NCI-H1436 (cell line): Measurements from ENCODE around the gene ZNF146.
"Not testable (repeated sequence)": the region's sequence is repeated elsewhere in the genome, so short reads cannot be mapped to it uniquely, and the experiment has no call there.

Experiments used
- DNase-seq: peaks from one replicate; lab custom pipeline; 2025; lab: John Stamatoyannopoulos, UW

The ZNF146 gene

DNA sequence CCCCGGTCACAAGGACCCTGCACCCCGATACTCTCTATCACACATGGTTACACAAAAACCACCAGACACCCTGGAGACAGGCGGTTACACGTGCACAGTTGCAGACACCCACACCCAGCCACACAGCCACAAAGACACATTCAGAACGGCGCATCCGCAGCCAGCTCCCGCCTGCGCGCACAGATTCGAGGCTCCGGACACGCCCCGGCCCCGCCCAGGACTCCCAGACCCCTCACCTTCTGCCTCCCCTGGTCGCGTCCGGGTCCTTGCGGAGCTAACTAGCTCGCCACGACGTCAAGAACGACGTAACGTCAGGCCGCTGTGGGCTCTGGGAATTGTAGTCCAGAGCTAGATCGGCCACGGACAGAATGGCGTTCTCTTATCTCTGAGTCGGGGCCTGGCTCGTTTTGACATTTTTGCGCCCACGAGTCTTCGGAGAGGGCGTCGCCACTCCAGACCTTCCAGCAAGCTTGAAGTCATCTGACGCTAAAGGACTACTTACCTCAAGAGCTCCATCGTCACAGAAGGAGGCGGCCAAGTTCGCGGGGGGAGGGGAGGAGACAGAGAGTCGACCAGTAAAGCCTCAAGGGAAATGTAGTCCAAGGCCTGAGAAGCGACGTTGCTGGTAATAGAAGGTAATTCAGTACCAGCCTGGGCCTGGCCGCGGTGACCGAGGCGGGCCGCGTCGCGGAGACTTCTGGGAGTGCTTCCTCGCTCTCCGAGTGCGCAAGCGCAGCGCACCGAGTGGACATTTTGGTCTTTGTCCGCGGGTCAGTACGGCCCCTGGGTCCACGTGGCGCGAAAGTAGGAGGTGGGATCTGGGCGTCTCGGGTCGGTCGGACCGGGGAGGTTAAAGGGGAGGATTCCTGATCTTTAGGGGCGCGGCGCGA, at the start of gene ZNF146, which contains the start of gene ZNF565:
Gene ZNF146, plus strand, starts transcription at position 721 of the 890 bp plus-strand sequence. CDS start 21,335 bp downstream, outside the sequence.
Gene ZNF565, minus strand, starts transcription at position 280 of the 890 bp plus-strand sequence. CDS start 12,680 bp downstream, outside the sequence.
- DNase-seq, result peak; percentile 96

DNA sequence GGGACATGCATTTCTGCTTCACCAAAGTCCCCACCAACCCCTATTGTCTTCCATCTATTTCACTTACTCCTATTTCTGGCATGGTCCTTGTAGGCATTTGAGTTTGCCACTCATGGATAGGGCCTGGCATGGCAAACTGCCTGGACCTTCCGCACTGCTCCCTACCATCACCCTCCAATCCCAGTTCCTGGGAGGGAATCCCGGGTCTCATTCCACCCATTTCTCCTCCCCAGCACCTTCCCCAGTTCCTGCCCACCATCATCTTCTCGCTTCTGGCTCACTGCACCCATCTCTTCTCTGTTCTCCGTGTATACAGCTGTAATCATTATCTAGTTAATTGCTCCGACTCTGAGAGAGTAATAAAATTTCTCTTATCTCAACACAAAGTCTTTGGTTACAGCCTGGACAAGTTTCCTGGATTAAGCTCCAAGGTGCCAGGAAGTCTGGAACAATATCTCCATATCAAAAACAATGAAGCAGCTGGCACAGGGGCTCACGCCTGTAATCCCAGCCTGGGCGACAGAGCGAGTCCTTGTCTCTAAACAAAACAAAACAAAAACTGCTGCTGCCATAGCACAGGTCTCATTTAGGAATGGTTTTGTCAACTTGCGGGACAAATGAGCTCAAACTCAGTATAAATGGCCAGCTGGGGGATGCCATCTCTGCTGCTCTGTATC, 45.7 kb upstream of the ZNF146 start:
- peak; percentile 2 for DNase-seq

DNA sequence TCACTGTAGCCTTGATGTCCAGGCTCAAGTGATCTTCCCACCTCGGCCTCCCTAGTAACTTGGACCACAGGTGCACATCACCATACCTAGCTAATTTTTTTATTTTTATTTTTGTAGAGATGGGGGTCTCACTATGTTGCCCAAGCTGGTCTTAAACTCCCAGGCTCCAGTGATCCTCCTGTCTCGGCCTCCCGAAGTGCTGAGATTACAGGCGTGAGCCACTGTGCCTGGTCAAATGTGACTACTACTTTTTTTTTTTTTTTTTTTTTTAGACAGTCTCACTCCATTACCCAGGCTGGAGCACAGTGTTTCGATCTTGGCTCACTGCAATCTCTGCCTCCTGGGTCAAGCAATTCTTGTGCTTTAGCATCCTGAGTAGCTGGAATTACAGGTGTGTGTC, 42.1 kb upstream of the ZNF146 start:
- no peak for DNase-seq

GRCh38 chr19:36173846-36174245, 41.1 kb upstream of the ZNF146 start:
- DNase-seq, result not testable (repeated sequence)

DNA sequence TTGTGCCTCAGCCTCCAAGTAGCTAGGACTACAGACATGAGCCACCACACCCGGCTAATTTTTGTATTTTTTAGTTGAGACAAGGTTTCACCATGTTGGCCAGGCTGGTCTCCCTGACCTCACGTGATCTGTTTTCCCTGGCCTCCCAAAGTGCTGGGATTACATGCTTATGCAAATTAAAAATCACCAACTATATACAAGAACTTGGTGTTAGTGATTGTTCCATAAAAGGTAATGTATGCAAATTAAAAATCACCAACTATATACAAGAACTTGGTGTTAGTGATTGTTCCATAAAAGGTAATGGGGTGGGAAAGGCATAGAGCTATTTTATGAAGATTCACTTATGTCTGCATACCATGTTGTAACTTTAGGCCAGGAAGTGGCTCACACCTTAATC, 35.8 kb upstream of the ZNF146 start:
- not testable (repeated sequence) for DNase-seq

DNA sequence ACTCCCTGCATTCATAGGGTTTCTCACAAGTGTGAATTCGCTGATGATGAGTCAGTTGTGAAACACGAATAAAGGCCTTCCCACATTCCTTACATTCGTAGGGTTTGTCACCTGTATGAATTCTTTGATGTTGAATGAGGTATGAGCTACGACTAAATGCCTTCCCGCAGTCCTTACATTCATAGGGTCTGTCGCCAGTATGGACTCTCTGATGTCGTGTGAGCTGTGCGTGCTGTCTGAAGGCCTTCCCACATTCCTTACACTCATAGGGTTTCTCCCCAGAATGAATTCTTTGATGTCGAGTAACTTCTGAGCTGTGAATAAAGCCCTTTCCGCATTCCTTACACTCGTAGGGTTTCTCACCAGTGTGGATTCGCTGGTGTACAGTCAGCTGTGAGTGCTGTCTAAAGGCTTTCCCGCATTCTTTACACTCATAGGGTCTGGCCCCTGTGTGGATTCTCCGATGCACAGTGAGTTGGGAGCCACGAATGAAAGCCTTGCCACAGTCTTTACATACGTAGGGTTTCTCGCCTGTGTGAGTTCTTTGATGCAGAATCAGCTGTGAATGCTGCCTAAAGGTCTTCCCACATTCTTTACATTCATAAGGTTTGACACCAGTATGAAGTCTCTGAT, 32.2 kb upstream of the ZNF146 start:
- no peak for DNase-seq

DNA sequence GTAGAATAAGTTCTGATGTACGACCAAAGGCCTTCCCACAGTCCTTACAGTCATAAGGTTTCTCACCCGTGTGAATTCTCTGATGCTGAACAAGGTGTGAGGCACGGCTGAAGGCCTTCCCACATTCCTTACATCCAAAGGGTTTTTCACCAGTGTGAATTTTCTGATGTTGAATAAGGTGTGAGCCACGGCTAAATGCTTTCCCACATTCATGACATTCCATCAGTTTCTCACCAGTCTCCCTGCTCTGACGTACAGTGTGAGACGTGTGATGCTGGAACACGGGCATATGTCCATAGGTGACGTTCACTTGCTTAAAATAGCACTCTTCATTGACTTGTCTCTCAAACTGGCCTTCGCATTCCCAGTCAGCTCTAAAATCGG, 31.7 kb upstream of the ZNF146 start:
- no peak for DNase-seq

- not testable (repeated sequence) for DNase-seq
These were observed 28.2 kb upstream of the ZNF146 start for GRCh38 chr19:36186722-36187121.

DNA sequence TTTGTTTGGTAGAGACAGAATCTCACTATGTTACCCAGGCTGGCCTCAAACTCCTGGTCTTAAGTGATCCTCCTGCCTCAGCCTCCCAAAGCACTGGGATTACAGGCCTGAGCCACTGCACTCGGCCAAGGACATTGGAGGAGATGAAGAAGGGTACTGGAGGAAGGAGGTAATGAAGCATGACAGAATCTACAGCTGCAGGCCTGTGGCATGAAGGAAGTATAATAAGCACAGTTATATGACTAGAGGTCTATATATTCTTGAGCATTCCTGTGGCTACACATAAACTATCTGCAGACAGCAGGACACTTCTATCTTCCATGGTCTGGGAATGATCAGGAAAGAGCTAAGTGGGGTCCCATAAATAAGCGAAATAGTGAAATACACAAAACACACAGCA, 18.7 kb upstream of the ZNF146 start:
- no peak for DNase-seq

DNA sequence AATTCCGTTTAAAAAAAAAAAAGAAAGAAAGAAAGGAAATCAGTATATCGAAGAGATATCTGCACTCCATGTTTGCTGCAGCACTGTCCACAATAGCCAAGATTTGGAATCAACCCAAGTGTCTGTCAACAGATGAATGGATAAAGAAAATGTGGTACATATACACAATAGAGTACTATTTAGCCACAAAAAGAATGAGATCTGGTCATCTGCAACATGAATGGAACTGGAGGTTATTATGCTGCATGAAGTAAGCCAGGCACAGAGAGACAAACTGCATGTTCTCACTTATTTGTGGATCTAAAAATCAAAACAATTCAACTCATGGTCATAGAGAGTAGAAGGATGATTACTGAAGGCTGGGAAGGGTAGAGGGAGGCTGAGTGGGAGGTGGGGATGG, 16.8 kb upstream of the ZNF146 start:
- DNase-seq, result no peak

- DNase-seq, result no peak
These were observed 13.2 kb upstream of the ZNF146 start for GRCh38 chr19:36201684-36202083.

GRCh38 chr19:36203293-36203692, 11.6 kb upstream of the ZNF146 start:
- DNase-seq, result no peak

GRCh38 chr19:36207605-36208252, 7.2 kb upstream of the ZNF146 start:
- DNase-seq, result no peak

DNA sequence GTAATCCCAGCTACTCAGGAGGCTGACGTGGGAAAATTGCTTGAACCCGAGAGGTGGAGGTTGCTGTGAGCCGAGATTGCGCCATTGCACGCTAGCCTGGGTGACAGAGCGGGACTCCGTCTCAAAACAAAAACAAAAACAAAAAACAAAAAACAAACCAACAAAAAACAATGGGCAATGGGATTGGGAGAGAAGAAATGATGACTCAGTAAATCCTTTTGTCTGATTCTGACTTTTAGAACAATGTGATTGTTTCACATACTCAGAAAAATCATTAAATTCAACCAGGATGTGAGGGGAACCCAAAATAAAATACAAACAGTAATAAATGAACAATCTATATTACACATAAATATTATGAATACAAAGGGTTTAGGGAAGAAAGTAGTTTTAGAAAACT, 5.5 kb upstream of the ZNF146 start:
- no peak for DNase-seq

GRCh38 chr19:36210497-36210896, 4.4 kb upstream of the ZNF146 start:
- DNase-seq, result no peak

- DNase-seq, result no peak
These were observed 2.0 kb upstream of the ZNF146 start for GRCh38 chr19:36212895-36213294.

GRCh38 chr19:36215276-36216123, 594 bp downstream of the ZNF146 start:
- no peak for DNase-seq

DNA sequence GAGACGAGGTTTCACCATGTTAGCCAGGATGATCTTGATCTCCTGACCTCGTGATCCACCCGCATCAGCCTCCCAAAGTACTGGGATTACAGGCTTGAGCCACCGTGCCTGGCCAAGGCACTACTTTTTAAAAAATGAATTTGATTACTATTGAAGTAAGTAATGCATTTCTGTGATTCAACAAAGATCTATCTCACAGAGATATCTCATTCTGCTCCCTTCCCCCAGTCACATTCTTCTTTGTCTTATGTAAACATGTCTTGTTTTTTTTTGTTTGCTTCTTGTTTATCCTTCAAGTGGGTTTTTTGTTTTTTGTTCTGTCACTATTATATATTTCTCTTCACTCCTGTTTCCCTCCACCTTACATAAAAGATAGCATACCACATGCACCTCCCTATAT, 6.6 kb downstream of the ZNF146 start:
- DNase-seq, result no peak

DNA sequence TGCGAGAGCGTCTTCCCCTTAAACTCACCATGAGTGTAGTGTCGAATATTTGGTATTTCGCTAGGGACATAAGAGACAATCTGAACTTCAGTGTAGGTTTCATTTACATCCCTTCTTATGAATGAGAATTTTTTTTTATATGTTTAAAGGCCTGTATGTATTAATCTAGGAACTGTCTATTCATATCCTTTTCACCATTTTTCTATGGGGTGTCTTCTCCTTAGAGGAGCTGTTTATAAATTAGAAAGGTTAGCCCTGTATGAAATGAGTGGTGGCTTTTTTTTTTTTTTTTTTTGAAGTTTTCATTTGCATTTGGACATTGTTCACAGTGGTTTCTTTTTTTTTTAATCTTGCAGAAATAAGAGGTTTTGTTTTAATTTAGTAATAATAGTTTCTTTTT, 7.6 kb downstream of the ZNF146 start:
- no peak for DNase-seq

DNA sequence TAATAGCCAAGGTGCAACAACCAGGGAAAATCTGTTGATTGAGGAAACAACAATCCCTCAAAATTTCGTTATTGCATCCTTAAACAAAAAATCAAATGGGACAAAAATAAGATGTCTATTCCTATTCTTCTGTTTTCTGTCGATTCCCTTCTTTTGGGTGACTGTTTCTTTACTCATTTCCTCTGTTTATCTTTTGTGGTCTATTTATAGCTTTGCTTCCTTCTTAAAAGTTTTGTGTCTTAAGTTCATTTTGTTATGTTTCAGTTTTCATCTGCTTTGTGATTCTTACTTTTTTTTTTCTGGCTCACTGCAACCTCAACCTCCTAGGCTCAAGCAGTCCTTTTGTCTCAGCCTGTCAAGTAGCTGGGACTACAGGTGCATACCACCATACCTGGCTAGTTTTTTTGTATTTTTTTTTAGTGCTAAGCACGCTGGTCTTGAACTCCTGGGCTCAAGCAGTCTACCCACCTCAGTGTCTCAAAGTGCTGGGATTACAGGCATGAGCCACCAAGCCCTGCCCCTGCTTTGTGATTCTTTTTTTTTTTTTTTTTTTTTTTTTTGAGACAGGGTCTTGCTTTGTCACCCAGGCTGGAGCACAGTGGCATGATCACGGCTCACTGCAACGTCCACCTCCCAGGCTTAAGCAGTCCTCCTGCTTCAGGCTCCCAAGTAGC, 10.4 kb downstream of the ZNF146 start:
- DNase-seq, result no peak

DNA sequence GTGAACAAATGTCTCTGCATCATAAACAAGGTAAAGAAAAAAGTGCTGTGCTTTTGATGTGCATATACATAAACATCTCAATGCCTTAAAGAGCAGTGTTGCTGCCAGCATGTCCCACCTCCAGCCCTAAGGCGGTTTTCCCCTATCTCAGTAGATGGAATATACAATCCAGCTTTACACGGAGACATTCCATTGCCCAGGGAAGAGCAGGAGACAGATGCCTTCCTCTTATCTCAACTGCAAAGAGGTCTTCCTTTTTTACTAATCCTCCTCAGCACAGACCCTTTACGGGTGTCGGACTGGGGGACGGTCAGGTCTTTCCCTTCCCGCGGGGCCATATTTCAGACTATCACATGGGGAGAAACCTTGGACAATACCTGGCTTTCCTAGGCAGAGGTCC, 18.7 kb downstream of the ZNF146 start:
- DNase-seq, result not testable (repeated sequence)
